GM19324 (cell line): Measurements from ENCODE around the gene TPSG1.

Experiments
- ATAC-seq: cut with Tn5 transposase; IDR thresholded peaks from one replicate; pipeline ENCODE4 v1.9.1; 2021; ENCODE audit warnings: mild to moderate bottlenecking, moderate library complexity; ENCODE audit not compliant: unreplicated experiment, low FRiP score

Gene TPSG1

DNA sequence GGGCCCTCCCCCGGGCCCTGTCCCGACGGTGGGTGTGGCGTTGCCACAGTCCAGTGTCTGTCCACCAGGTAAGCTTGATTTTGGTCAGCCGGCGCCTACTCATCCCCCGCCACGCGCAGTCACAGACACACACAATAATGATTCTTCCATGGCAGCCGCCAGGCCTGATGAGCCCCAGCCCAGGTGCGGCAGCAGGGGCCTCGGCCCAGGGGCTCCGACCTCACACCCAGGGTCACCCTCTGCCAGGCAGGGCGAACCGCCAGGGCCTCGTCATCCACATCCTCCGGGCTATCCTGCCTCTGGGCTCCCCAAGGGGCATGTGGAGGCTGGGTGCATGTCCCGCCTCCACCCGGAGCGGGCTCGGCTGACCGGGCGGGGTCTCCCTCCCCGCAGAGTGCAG is 7.5 kb downstream of the TPSG1 start:
- no peak for ATAC-seq

DNA sequence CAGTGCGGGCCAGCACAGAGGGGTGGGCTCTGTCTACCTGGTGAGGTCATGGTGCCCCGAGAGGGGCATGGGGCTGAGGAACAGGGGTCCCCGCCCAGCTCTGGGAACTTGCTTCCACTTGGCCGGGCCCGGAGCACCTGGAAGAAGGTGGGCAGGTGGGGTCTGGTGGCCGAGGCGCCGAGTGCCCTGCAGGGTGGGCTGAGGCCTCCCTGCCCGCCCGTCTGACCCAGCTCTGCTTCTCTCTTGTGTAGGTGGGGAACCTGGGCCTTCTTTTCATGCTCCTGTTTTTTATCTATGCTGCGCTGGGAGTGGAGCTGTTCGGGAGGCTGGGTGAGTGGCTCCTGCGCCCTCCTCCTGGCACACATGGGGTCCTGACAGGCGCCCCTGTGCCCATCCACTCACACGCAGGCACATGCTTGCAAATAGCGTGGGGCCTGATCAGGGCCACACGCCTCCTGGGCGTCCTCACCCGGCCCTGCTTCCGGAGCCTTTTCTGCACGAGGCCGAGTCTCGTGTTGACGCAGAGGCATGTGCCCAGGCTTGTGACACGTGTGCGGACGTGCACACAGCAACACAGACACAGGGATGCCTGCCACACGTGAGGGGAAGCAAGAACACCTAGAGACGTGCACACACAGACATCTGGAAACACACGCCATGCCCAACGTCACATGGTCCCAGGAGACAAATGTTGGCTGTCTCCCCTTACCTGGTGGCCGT is 8.2 kb downstream of the TPSG1 start:
- ATAC-seq, result no peak

DNA sequence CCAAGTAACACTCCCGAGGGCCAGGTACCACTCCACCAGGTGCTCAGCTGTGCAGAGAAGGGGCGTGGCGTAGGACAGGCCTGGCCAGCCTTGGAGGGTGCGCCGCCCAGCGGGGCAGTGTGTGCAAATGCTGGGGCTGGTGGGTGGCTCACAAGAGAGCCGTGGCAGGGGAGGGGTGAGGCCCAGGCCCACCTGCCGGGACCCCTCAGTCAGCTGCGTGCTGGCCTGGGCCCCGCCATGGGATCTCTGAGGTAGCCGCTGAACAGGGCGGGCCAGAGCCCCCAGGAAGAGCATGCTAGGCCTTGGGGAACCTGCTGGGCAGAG is 8.8 kb downstream of the TPSG1 start:
- ATAC-seq, result no peak

GRCh38 chr16:1215574-1216295 is 9.3 kb downstream of the TPSG1 start:
- ATAC-seq, result no peak

- ATAC-seq, result no peak
Measured at GRCh38 chr16:1214719-1215118, 10.3 kb downstream of the TPSG1 start.

- ATAC-seq, result no peak
Measured at GRCh38 chr16:1213796-1214372, 11.2 kb downstream of the TPSG1 start.

DNA sequence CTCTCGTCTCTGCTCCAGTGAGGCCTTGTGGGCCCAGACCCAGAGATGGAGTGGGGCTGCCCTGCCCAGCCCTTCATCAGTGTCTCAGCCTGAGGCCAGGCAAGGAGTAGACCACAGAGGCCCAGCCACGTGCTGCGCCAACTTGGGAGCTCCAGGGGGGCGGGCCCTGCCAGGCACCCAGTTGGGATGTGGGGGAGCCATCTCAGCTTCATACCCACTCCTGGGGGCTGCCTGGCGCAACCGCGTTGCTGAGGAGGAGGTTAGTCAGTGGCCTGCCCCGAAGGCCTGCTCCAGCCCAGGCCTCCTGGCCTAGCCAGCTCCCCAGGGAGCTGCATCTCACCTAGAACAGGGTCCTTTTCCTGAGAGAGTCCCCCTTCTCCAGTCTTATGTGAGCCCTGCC is 11.8 kb downstream of the TPSG1 start:
- ATAC-seq, result no peak

GRCh38 chr16:1212616-1213194 is 12.4 kb downstream of the TPSG1 start:
- ATAC-seq, result no peak

- ATAC-seq, result no peak
Measured at GRCh38 chr16:1211451-1212268, 13.4 kb downstream of the TPSG1 start.

GRCh38 chr16:1210461-1210860 is 14.6 kb downstream of the TPSG1 start:
- no peak for ATAC-seq

DNA sequence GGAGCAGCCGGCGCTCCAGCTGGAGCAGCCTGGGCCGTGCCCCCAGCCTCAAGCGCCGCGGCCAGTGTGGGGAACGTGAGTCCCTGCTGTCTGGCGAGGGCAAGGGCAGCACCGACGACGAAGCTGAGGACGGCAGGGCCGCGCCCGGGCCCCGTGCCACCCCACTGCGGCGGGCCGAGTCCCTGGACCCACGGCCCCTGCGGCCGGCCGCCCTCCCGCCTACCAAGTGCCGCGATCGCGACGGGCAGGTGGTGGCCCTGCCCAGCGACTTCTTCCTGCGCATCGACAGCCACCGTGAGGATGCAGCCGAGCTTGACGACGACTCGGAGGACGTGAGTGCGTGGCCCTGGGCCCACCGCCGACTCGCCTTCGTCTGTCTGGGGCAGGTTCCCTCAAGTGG is 16.0 kb downstream of the TPSG1 start:
- ATAC-seq, result no peak

DNA sequence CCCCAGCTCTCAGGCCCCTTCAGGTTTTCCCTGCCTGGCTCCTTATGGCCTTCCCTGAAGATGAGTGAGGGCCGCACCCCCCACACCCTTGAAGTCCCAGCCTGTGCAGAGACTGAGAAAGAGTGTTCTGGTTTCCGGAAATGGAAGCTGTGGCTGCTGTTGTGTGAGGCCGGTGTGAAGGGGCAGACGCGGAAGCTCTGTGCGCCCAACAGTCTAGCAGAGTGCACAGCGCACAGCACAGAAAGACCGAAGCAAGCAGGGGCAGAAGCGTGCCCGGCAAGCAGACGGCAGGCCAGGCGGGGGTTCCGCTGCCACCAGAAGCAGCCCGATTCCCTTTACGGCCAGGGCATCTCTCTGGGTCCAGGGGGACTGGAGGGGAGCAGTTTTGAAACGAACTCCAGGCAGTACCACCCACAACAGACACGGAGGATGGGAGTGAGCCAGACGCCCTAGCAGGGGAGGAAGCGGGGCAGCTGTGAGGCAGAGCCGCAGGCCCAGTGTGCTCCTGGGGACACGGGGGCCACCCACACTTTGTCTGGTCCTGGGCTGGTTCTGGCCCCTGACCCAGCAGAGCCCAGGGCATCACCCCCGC is 16.7 kb downstream of the TPSG1 start:
- no peak for ATAC-seq

DNA sequence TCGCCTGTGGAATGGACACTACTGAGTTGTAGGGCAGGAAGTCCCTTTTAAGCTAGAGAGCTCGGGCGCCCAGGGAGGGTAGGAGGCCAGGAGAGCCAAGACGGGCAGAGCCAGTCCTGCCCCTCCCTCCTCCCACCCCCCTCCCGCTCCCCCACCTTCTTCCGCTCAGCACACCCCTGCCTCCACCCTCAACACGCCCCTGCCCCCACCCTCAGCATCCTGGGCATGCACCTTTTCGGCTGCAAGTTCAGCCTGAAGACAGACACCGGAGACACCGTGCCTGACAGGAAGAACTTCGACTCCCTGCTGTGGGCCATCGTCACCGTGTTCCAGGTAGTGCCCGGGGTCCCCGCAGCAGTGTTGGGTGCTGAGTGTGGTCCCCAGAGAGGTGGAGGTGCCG is 18.3 kb downstream of the TPSG1 start:
- ATAC-seq, result no peak

- ATAC-seq, result no peak
Measured at GRCh38 chr16:1206326-1206725, 18.7 kb downstream of the TPSG1 start.

- no peak for ATAC-seq
Measured at GRCh38 chr16:1204933-1205332, 20.1 kb downstream of the TPSG1 start.

DNA sequence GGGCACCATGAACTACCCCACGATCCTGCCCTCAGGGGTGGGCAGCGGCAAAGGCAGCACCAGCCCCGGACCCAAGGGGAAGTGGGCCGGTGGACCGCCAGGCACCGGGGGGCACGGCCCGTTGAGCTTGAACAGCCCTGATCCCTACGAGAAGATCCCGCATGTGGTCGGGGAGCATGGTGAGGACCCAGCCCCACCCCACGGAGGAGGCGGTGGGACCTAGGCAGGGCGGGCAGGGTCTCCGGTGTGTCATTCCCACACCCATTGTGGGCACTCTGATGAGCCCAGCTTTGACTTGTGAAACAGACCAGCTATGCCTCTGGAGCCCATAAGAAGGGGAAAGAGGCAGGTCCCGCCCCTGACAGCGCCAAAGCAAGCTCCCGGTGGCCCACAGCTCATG is 22.8 kb downstream of the TPSG1 start:
- ATAC-seq, result no peak

- no peak for ATAC-seq
Measured at GRCh38 chr16:1201444-1201843, 23.6 kb downstream of the TPSG1 start.

- no peak for ATAC-seq
Measured at GRCh38 chr16:1200014-1200627, 24.9 kb downstream of the TPSG1 start.

- ATAC-seq, result no peak
Measured at GRCh38 chr16:1199347-1200013, 25.6 kb downstream of the TPSG1 start.
